HepG2 (cell line): ENCODE data around the gene TMEM127. TPM values are rescaled to one million over a fixed set of nuclear protein-coding genes. Genes with fewer than 3 reads are reported as not detected.

ENCODE experiments used
- ELF3 ChIP-seq: IDR thresholded peaks from 2 replicates; pipeline ENCODE4 v1.6.1; 2016; ENCODE audit warnings: missing genetic modification reagents, missing compliant biosample characterization
- KDM3A ChIP-seq: IDR thresholded peaks from 2 replicates; pipeline ENCODE4 v1.6.1; 2018; ENCODE audit warnings: low read depth, missing compliant biosample characterization
- NBN ChIP-seq: fragments of 450-650 bp; conservative IDR thresholded peaks from 2 replicates; pipeline ENCODE4 v1.6.1; 2017
- RELA ChIP-seq: sonication (generic); formaldehyde crosslinking; IDR thresholded peaks from 2 replicates; pipeline ENCODE4 v1.4.0; 2020; ENCODE audit warnings: missing genetic modification reagents
- RFX5 ChIP-seq: IDR thresholded peaks from 2 replicates; pipeline ENCODE4 v1.6.1; 2011; ENCODE audit warnings: low read depth, low read length, improper control_type of control experiment
- SIN3B ChIP-seq: fragments of 150-350 bp; IDR thresholded peaks from 2 replicates; pipeline ENCODE4 v1.6.1; 2014; ENCODE audit warnings: low read length
- SMARCC2 ChIP-seq: fragments of 450-650 bp; IDR thresholded peaks from 2 replicates; pipeline ENCODE4 v1.6.1; 2017; ENCODE audit warnings: antibody characterized with exemption, mild to moderate bottlenecking
- SP5 ChIP-seq: IDR thresholded peaks from 2 replicates; pipeline ENCODE4 v1.6.1; 2016; ENCODE audit warnings: low read depth, borderline replicate concordance
- U2AF2 ChIP-seq: fragments of 200-400 bp; formaldehyde crosslinking; IDR thresholded peaks from 2 replicates; pipeline ENCODE4 v1.6.1; 2017; ENCODE audit warnings: low read depth, mild to moderate bottlenecking, low read length
- XBP1 ChIP-seq: sonication (generic); formaldehyde crosslinking; IDR thresholded peaks from 2 replicates; pipeline ENCODE4 v1.5.0; 2020; ENCODE audit warnings: missing genetic modification reagents
- ZBTB21 ChIP-seq: sonication (generic); formaldehyde crosslinking; IDR thresholded peaks from 2 replicates; pipeline ENCODE4 v1.4.0; 2020; ENCODE audit warnings: missing genetic modification reagents
- ZNF274 ChIP-seq: sonication (generic); formaldehyde crosslinking; IDR thresholded peaks from 2 replicates; pipeline ENCODE4 v1.5.1; 2020; ENCODE audit warnings: mild to moderate bottlenecking, missing genetic modification reagents
- ZNF430 ChIP-seq: sonication (generic); formaldehyde crosslinking; IDR thresholded peaks from 2 replicates; pipeline ENCODE4 v1.9.0; 2021; ENCODE audit warnings: mild to moderate bottlenecking, missing genetic modification reagents
- ZNF451 ChIP-seq: sonication (generic); formaldehyde crosslinking; IDR thresholded peaks from 2 replicates; pipeline ENCODE4 v1.5.0; 2020; ENCODE audit warnings: mild to moderate bottlenecking, missing genetic modification reagents
- ZNF484 ChIP-seq: sonication (generic); formaldehyde crosslinking; IDR thresholded peaks from 2 replicates; pipeline ENCODE4 v1.5.1; 2020; ENCODE audit warnings: mild to moderate bottlenecking, low read depth, missing genetic modification reagents, borderline replicate concordance
- ZNF558 ChIP-seq: sonication (generic); formaldehyde crosslinking; IDR thresholded peaks from 2 replicates; pipeline ENCODE4 v1.9.0; 2022; ENCODE audit warnings: mild to moderate bottlenecking, missing genetic modification reagents, borderline replicate concordance
- ZNF746 ChIP-seq: sonication (generic); formaldehyde crosslinking; IDR thresholded peaks from 2 replicates; pipeline ENCODE4 v1.8.0; 2022; ENCODE audit warnings: mild to moderate bottlenecking, missing genetic modification reagents
- ZNF747 ChIP-seq: sonication (generic); formaldehyde crosslinking; IDR thresholded peaks from 2 replicates; pipeline ENCODE4 v1.8.1; 2023; ENCODE audit warnings: missing genetic modification reagents, mild to moderate bottlenecking, borderline replicate concordance
- polyA plus RNA-seq, 8 experiments: library from polyadenylated mRNA; depleted of rRNA in 3 of 8; stranded (reverse) in 7 of 8; unstranded in 1 of 8; fragments of >200 nt; fragmentation: Illumina TruSeq in 4 of 8; extraction: Trizol in 4 of 8; gene quantifications; 2 replicates each; pipeline versions ENCODE4 v1.2.1 to v1.2.3, GENCODE V29; 2011 to 2016; ENCODE audit warnings: low read depth in 4 of 8, missing spikeins in 1 of 8, mixed read lengths in 1 of 8; ENCODE audit not compliant: insufficient read depth in 1 of 8
- total RNA-seq, 5 experiments: library from RNA; depleted of rRNA; stranded (reverse); fragments of >200 nt; fragmentation: Illumina TruSeq; extraction: Trizol; gene quantifications; 2 replicates each; pipeline ENCODE4 v1.2.3, GENCODE V29; 2016; ENCODE audit warnings: low read depth in 1 of 5
- TF ChIP-seq, protein P1 (sequence below): sonication (generic); formaldehyde crosslinking; IDR thresholded peaks from 2 replicates; pipeline ENCODE4 v1.4.0; 2020; ENCODE audit warnings: missing genetic modification reagents
- TF ChIP-seq, protein P2 (sequence below): sonication (generic); formaldehyde crosslinking; IDR thresholded peaks from 2 replicates; pipeline ENCODE4 v1.8.0; 2022; ENCODE audit warnings: mild to moderate bottlenecking, missing genetic modification reagents, moderate library complexity
- TF ChIP-seq, protein P3 (sequence below): sonication (generic); formaldehyde crosslinking; IDR thresholded peaks from 2 replicates; pipeline ENCODE4 v1.5.1; 2020; ENCODE audit warnings: mild to moderate bottlenecking, missing genetic modification reagents, moderate library complexity
- TF ChIP-seq, protein P4 (sequence below): sonication (generic); formaldehyde crosslinking; IDR thresholded peaks from 2 replicates; pipeline ENCODE4 v1.4.0; 2020; ENCODE audit warnings: missing genetic modification reagents, borderline replicate concordance
- TF ChIP-seq, protein P5 (sequence below): sonication (generic); formaldehyde crosslinking; IDR thresholded peaks from 2 replicates; pipeline ENCODE4 v1.4.0; 2020; ENCODE audit warnings: missing genetic modification reagents, low read depth, mild to moderate bottlenecking, borderline replicate concordance
- TF ChIP-seq, protein P6 (sequence below): sonication (generic); formaldehyde crosslinking; IDR thresholded peaks from 2 replicates; pipeline ENCODE4 v1.9.0; 2022; ENCODE audit warnings: low read depth, missing genetic modification reagents

TMEM127 gene
- total and polyA plus RNA-seq, 2 of the 13 experiments (the other 11 are each of a cell fraction or from before 2014, with no cell fraction given): 21.5 to 33.9 TPM

DNA sequence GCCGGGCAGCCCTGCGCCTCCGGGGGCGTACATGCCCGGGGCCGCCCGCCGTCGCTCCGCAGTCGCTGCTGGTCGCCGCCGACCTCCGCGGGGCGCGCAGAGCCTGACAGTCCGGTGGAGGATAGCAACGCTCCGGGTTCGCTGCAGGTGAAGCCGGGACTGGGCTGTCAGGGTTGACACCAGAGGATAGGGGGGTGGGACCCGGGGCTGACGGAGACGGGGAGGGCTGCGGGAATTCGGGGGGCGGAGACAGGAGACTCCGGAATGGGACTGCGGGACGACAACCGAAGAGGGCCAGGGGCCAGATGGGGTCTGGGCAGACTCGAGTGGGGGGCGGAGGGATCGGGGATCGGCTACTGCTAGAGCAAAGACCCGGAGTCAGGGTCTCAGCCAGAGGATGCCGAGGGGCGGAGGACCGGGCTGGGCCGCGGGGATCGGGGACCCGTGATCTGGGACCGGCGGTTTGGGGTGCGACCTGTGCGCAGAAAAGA is 403 bp downstream of the TMEM127 start (continued):
- TF ChIP-seq, protein P1, sequence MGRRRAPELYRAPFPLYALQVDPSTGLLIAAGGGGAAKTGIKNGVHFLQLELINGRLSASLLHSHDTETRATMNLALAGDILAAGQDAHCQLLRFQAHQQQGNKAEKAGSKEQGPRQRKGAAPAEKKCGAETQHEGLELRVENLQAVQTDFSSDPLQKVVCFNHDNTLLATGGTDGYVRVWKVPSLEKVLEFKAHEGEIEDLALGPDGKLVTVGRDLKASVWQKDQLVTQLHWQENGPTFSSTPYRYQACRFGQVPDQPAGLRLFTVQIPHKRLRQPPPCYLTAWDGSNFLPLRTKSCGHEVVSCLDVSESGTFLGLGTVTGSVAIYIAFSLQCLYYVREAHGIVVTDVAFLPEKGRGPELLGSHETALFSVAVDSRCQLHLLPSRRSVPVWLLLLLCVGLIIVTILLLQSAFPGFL: no peak
- TF ChIP-seq SMARCC2 (no peak), SIN3B (no peak), KDM3A (CRISPR knock-in tag) (no peak), ZNF747 (CRISPR knock-in tag) (no peak), SP5 (CRISPR knock-in tag) (no peak), U2AF2 (no peak), ZNF274 (CRISPR knock-in tag) (peak; percentile 13; the same call in 1 of the 2 replicates), NBN (no peak), ZBTB21 (no peak), ELF3 (CRISPR knock-in tag) (no peak), XBP1 (no peak), RELA (CRISPR knock-in tag) (no peak), ZNF558 (CRISPR knock-in tag) (0 out of 2 replicates have a peak, but pooled peaks have one; percentile 17), ZNF451 (CRISPR knock-in tag) (peak; percentile 70), ZNF430 (CRISPR knock-in tag) (peak; percentile 4; the same call in 1 of the 2 replicates), RFX5 (no peak), ZNF484 (CRISPR knock-in tag) (no peak), ZNF746 (CRISPR knock-in tag) (no peak)
- TF ChIP-seq, protein P2, sequence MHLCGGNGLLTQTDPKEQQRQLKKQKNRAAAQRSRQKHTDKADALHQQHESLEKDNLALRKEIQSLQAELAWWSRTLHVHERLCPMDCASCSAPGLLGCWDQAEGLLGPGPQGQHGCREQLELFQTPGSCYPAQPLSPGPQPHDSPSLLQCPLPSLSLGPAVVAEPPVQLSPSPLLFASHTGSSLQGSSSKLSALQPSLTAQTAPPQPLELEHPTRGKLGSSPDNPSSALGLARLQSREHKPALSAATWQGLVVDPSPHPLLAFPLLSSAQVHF (CRISPR knock-in tag): no peak; the same call in 1 of the 2 replicates
- TF ChIP-seq, protein P3, sequence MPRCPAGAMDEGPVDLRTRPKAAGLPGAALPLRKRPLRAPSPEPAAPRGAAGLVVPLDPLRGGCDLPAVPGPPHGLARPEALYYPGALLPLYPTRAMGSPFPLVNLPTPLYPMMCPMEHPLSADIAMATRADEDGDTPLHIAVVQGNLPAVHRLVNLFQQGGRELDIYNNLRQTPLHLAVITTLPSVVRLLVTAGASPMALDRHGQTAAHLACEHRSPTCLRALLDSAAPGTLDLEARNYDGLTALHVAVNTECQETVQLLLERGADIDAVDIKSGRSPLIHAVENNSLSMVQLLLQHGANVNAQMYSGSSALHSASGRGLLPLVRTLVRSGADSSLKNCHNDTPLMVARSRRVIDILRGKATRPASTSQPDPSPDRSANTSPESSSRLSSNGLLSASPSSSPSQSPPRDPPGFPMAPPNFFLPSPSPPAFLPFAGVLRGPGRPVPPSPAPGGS (CRISPR knock-in tag): no peak
- TF ChIP-seq, protein P4, sequence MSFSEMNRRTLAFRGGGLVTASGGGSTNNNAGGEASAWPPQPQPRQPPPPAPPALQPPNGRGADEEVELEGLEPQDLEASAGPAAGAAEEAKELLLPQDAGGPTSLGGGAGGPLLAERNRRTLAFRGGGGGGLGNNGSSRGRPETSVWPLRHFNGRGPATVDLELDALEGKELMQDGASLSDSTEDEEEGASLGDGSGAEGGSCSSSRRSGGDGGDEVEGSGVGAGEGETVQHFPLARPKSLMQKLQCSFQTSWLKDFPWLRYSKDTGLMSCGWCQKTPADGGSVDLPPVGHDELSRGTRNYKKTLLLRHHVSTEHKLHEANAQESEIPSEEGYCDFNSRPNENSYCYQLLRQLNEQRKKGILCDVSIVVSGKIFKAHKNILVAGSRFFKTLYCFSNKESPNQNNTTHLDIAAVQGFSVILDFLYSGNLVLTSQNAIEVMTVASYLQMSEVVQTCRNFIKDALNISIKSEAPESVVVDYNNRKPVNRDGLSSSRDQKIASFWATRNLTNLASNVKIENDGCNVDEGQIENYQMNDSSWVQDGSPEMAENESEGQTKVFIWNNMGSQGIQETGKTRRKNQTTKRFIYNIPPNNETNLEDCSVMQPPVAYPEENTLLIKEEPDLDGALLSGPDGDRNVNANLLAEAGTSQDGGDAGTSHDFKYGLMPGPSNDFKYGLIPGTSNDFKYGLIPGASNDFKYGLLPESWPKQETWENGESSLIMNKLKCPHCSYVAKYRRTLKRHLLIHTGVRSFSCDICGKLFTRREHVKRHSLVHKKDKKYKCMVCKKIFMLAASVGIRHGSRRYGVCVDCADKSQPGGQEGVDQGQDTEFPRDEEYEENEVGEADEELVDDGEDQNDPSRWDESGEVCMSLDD (CRISPR knock-in tag): peak; percentile 24; the same call in 1 of the 2 replicates
- TF ChIP-seq, protein P5, sequence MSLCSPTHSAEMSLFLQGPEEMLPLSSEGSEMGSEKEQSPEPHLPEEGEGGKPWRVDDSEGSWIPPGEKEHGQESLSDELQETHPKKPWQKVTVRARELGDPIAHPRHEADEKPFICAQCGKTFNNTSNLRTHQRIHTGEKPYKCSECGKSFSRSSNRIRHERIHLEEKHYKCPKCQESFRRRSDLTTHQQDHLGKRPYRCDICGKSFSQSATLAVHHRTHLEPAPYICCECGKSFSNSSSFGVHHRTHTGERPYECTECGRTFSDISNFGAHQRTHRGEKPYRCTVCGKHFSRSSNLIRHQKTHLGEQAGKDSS (CRISPR knock-in tag): no peak
- TF ChIP-seq, protein P6, sequence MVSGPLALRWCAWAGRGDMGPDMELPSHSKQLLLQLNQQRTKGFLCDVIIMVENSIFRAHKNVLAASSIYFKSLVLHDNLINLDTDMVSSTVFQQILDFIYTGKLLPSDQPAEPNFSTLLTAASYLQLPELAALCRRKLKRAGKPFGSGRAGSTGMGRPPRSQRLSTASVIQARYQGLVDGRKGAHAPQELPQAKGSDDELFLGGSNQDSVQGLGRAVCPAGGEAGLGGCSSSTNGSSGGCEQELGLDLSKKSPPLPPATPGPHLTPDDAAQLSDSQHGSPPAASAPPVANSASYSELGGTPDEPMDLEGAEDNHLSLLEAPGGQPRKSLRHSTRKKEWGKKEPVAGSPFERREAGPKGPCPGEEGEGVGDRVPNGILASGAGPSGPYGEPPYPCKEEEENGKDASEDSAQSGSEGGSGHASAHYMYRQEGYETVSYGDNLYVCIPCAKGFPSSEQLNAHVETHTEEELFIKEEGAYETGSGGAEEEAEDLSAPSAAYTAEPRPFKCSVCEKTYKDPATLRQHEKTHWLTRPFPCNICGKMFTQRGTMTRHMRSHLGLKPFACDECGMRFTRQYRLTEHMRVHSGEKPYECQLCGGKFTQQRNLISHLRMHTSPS (CRISPR knock-in tag): no peak
